ENCODE data around the gene DSCAML1. TPM values are rescaled to one million over a fixed set of nuclear protein-coding genes. Genes with fewer than 3 reads are reported as not detected.
A peak's percentile ranks its signal among the peaks of the same experiment; 100 is the strongest.

DSCAML1 gene
- total and polyA plus RNA-seq, 10 of the 15 experiments (the other 5 are each of a cell fraction or from before 2014, with no cell fraction given), result 0.03 to 0.18 (median 0.06) TPM; not detected in 1

GRCh38 chr11:117823946-117824420 lies 27.0 kb upstream of the DSCAML1 start:
- 22% methylated on average over 13 of the region's 13 CpGs for WGBS (ENCODE audit: insufficient coverage, insufficient replicate concordance, low lambda C conversion rate, missing lambda C conversion rate)
- ChIA-PET RAD21 (ENCODE audit: unreplicated experiment) (interaction anchor here (1.2 to 22.6 kb wide), 9 partner anchors 9 to 229 kb away, joined by 3 to 393 read pairs (median 6); no protein-coding TSS in a partner anchor), SMC1A (ENCODE audit: uncharacterized antibody, unreplicated experiment) (interaction anchor here (1.0 to 11.7 kb wide), 16 partner anchors 10 to 229 kb away, joined by 3 to 183 read pairs (median 4); no protein-coding TSS in a partner anchor), CTCF (interaction anchor here (0.5 to 16.0 kb wide), 21 partner anchors 9 to 529 kb away, joined by 3 to 503 read pairs (median 5); no protein-coding TSS in a partner anchor), POLR2A (interaction anchor here (1.5 to 3.2 kb wide), 4 partner anchors 9 to 123 kb away, joined by 3 to 16 read pairs (median 8); no protein-coding TSS in a partner anchor)
- Histone ChIP-seq H3K27me3 (replicated peaks in 1 of 2; ENCODE audit: control insufficient read depth in 2 of 2, insufficient read depth in 2 of 2, low read length in 1 of 2) (no peaks in the 10 kb centered on the region), H3K4me3 (no peak overlapping the region), H3K79me2 (ENCODE audit: control insufficient read depth, insufficient read depth, low read length) (no peaks in the 10 kb centered on the region), H3K27ac (ENCODE audit: control insufficient read depth, insufficient read depth) (no peak overlapping the region), H2AFZ (ENCODE audit: control insufficient read depth, low read depth, low read length) (peak overlapping the region; percentile 36; the same call in 1 of the 2 replicates), H4K20me1 (ENCODE audit: control insufficient read depth, insufficient read depth) (no peaks in the 10 kb centered on the region), H3K9ac (ENCODE audit: control insufficient read depth, insufficient read depth, low read length) (no peak overlapping the region; the same call in 1 of the 2 replicates), H3K4me2 (ENCODE audit: control insufficient read depth, insufficient read depth) (no peak overlapping the region), H3K36me3 (ENCODE audit: control insufficient read depth in 2 of 2, insufficient read depth in 2 of 2, low read length in 1 of 2) (no peaks in the 10 kb centered on the region), H3K9me3 (replicated peaks; ENCODE audit: control insufficient read depth, insufficient read depth, low read length) (no peaks in the 10 kb centered on the region), H3K4me1 (ENCODE audit: control insufficient read depth, insufficient read depth, low read length) (peaks cover 16% of the 10 kb centered on the region)
- BruUV-seq (replicated peaks), result no TSS peak
- ATAC-seq (no peak), DNase-seq (ENCODE audit: low read depth, low spot score) (no peak), FAIRE-seq (no peak)
- in situ Hi-C loops (cut with MboI), result no loop called here
- intact Hi-C loops (cut with micrococcal nuclease; ENCODE audit: unreplicated experiment), result loop anchor here (1.0 kb wide), 2 partner anchors 20 to 229 kb away; no protein-coding TSS in a partner anchor
- no peak for TF ChIP-seq NFYB (IDR thresholded peaks at IDR 0.05; ENCODE audit: insufficient read depth, low read depth, low read length)
- TF ChIP-seq YY1 (IDR thresholded peaks at IDR 0.05; ENCODE audit: low read depth, low read length), result no peak
- TF ChIP-seq CEBPB (IDR thresholded peaks at IDR 0.05; ENCODE audit: borderline replicate concordance in 1 of 2, low read depth in 2 of 2, low read length in 2 of 2), result no peak
- no peak for TF ChIP-seq E2F8 (IDR thresholded peaks at IDR 0.05; ENCODE audit: low read depth, partially characterized antibody)
- TF ChIP-seq MTA3 (IDR thresholded peaks at IDR 0.05; ENCODE audit: borderline replicate concordance, low read length), result no peak

All from GM12878 (cell line).